ENCODE data around the gene ALCAM. TPM values are rescaled to one million over a fixed set of nuclear protein-coding genes. Genes with fewer than 3 reads are reported as not detected.

Gene ALCAM
- total RNA-seq, 2 donors from 2014 or later, result 26.5 to 57.2 TPM

DNA sequence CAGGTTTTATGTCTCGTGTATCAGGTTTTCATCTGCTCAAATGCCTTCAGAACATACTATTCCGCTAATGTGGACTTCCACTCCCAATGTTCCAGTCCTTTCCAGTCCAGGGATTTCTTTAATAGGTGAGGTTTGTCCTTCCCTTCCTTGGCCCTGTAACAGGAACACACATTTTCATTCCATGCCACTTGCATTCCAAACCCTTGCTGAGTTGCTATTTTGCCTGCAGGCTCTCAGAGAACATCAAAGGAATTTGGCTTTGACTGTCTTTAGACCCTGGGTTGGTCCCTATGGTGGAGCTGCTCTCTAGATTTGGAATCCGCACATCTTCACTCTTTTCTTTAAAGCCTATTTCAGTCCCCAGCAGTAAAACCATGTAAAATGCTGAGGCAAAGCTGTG, 12.3 kb upstream of the ALCAM start:
- intact Hi-C loops (cut with DNase I), result no loop called here
- no peak for DNase-seq (ENCODE audit: low spot score)

DNA sequence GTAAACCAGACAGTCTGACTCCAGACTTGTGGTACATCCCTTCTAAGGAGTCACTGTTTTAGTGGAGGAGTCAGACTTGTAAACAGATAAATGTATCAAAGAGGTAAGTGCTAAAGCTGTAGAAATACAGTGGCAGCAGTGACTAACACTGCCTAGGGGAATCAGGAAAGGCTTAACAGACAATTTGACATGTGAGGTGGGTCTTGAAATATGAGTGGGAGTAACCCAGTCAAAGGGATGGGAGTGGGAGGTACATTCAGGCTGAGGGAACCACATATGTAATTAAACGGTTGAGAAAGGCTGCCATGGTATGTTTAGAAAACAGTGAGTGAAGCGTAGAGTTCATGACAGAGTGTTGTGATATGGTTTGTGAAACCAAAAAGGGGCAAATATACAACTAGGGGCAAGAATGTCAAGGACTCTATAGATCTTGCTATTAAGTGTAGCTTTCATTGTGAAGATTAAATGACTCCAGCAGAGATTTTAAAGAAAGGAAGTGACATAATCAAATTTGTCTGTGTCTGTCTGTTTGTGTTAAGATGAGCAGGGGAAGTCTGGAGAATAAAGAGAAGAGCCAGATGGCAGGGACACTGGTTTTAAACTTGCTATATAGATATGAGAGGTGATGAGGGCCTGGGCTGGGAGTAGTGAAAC, 11.2 kb upstream of the ALCAM start:
- DNase-seq (ENCODE audit: low spot score), result no peak
- intact Hi-C loops (cut with DNase I), result no loop called here

DNA sequence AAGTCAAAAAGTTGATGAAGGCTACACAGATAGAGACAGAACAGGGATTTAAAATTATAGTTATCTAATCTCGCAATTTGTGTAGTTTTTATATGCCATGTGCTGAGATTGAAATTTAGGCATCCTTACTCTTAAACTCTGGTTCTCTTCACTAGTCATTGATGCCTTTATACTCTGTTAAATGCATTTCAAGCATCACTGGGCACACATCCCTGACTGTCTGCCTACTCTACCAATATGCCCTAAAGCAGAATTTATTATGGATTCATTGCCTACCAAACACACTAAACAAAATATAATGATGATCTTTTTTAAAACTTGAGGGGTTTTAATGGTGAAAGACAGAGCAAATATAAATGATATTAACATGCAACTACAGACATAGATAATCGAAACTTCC, 10.3 kb upstream of the ALCAM start:
- no peak for DNase-seq (ENCODE audit: low spot score)
- intact Hi-C loops (cut with DNase I), result no loop called here

DNA sequence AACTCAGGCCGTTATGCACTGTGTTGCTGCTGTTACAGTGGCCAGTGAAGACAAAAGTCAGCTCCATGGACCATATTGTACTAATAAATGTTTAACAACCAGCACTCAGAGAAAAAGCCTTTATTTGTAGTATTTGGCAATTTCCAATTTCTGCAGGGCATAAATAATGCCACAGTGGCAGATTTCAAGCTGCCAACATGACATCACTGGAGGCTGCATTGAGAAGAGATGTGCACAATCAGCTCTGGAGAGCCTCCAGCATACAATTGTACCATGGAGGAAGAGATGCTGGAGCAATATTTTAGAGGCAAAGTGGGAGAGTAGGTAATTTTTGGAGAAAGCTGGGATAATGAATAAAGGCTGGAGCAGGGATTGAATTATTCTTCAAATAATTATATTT, 9.7 kb upstream of the ALCAM start:
- intact Hi-C loops (cut with DNase I), result no loop called here
- DNase-seq (ENCODE audit: low spot score), result no peak

DNA sequence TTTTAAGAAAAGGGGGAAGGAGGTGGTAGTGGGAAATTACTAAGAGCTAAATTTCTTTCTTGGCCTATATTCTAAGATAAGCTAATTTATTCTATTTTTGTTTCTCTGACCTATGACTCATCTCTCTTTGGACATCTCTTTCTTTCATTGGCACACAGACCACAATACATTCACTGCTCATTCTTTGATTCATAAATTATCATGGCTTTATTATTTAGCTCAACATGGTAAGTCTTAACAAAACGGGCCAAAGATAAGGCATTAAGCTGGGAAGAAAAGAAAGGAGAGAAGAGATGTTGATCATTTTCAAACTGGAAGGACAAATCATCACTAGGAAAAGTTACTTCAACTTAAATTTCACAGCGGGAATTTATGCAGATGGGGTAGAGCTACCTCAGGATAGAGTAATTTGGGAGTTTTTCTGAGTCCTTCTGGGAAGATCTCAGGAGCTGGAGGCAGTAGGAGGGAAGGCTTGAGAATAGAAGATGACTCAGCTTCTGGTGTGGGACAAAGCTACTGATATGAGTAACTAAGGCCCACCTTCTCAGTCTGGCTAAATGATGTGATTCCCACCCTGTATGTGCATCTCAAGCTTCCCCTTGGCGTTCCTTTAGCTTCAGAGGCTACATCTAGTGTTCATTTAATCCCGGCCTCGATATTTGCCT, 7.5 kb upstream of the ALCAM start:
- no peak for DNase-seq (ENCODE audit: low spot score)
- intact Hi-C loops (cut with DNase I), result no loop called here

DNA sequence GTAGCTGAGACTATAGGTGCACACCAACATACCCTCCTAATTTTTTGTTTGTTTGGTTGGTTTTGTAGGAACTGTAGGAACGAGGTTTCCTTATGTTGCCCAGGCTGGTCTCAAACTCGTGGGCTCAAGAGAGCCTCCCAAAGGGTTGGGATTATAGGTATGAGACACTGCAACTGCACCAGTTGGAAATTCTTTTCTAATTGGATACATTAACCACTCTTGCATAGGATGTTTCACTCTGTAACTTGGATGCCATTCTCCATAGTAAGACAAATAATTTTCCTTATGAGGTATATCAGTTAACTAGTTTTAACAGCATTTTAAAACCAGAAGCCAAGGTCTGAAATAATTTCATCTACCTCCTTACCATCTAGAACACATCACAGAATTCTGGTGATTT, 6.7 kb upstream of the ALCAM start:
- intact Hi-C loops (cut with DNase I), result loop anchor here in 1 of 2 donors (10.0 kb wide), 1 partner anchor 995 kb away; no protein-coding TSS in a partner anchor
- no peak for DNase-seq (ENCODE audit: low spot score)

DNA sequence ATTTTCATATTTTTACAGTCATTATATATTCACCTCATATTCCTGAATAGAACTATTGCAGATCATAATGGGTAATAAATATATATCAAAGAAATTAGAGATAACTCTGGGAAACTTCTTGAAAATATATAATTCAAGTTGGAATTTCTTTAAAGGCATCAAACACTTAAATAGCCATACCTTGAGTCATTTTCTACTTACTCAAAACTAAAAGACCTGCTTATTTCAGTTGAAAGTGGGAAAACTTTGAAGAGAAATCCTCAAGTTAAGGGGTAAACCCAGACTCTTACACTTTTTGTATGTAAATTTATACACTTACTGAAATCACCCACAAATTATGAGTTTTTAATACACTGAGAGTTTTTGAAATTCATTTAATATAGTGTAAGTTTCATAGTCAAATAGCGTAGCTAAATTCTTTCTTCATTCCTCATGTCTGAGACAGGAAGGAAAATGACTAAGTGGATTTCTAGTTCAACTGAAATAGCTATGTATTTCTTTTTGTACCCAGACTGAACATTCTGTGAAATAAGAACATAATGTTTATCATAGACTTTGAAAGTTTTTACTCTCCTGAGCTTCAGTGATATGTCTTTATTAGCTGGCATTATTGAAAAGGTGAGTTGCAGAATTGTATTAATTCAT, 4.6 kb upstream of the ALCAM start:
- DNase-seq (ENCODE audit: low spot score), result no peak
- intact Hi-C loops (cut with DNase I), result loop anchor here in 1 of 2 donors (10.0 kb wide), 1 partner anchor 993 kb away; no protein-coding TSS in a partner anchor

DNA sequence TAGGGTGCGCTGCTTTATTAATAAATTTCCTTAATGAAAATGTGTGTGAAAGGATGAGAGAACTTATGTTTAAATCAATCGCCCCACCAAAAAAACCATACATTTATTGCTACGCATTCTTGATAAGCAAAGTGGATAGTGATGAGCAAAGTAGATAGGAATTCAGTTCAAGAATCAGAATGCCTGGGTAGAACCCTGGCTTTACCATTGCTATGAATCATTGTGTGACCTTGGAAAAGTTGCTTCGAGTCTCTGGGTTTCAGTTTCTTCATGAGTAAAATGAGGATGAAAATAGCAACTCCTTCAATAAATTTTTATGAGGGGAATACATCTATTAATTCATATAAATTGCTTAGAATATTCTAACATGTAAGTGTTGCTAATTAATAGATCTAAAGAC, 2.6 kb upstream of the ALCAM start:
- no peak for DNase-seq (ENCODE audit: low spot score)
- intact Hi-C loops (cut with DNase I), result loop anchor here in 1 of 2 donors (10.0 kb wide), 1 partner anchor 991 kb away; no protein-coding TSS in a partner anchor

DNA sequence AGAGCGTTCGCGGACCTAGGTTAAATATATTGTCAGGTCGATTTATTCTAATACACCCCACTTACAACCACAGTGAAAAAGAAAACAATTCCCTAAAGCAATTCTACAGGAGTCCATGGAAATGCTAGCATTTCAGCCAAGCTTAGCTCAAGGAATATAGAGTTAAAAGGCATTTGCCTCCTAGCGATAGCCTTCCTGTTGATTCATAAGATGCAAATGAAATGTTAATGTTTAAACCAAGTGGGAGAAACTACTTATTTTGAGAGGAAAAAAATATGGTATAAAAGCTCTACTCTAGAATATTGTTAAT, 1.7 kb upstream of the ALCAM start:
- DNase-seq (ENCODE audit: low spot score), result no peak
- intact Hi-C loops (cut with DNase I), result loop anchor here in 1 of 2 donors (10.0 kb wide), 1 partner anchor 990 kb away; no protein-coding TSS in a partner anchor

DNA sequence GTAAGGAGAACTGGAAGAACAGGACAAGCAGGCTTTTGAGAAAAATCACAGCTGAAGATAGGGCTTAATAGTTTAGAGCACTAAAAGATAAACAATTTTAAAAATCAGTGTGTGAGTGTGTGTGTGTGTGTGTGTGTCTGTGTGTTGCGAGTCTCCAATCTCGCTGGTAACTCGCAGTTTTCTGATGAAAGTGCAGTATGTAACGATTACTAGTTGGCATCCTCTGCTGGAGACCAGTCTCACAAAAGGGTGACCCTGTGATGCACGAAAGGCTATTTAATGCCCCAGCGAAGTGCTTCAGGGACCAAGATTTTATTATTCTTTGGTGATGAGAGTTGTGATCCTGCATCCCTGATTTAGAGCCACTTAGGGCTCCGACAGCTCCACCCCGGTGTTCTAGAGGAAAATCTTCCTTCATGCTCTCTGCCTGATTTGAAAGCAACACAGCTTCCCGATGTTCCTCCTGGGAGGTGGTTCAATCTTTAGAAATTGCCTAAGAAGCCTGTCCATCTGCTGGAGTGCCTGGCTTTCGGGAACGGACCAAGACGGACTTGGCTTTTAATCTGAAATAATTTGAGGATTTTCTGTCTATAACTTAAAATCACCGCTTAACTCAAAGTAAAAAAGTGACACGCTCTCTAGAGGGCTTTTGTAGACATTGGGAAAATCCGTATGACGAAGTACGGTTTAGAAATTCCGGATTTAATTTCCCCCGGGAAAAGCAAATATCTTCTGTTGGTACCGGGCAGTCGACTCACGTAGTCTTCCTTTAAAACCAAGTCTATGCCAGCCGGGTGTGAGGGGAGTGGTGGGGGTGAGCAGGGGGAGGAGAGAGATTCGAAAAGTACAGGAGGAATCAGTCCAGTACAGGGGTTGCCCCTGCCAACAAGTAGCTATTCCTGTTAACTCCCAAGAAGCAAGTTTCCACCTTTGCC, 1.1 kb upstream of the ALCAM start:
- no peak for DNase-seq (ENCODE audit: low spot score)
- intact Hi-C loops (cut with DNase I), result loop anchor here in 1 of 2 donors (10.0 kb wide), 1 partner anchor 989 kb away; no protein-coding TSS in a partner anchor

DNA sequence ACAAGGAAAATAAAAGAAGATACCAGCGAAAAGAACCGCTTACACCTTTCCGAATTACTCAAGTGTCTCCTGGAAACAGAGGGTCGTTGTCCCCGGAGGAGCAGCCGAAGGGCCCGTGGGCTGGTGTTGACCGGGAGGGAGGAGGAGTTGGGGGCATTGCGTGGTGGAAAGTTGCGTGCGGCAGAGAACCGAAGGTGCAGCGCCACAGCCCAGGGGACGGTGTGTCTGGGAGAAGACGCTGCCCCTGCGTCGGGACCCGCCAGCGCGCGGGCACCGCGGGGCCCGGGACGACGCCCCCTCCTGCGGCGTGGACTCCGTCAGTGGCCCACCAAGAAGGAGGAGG, 325 bp downstream of the ALCAM start:
- intact Hi-C loops (cut with DNase I), result loop anchor here in 1 of 2 donors (10.0 kb wide), 1 partner anchor 988 kb away; no protein-coding TSS in a partner anchor
- DNase-seq (ENCODE audit: low spot score), result peak; percentile 84

DNA sequence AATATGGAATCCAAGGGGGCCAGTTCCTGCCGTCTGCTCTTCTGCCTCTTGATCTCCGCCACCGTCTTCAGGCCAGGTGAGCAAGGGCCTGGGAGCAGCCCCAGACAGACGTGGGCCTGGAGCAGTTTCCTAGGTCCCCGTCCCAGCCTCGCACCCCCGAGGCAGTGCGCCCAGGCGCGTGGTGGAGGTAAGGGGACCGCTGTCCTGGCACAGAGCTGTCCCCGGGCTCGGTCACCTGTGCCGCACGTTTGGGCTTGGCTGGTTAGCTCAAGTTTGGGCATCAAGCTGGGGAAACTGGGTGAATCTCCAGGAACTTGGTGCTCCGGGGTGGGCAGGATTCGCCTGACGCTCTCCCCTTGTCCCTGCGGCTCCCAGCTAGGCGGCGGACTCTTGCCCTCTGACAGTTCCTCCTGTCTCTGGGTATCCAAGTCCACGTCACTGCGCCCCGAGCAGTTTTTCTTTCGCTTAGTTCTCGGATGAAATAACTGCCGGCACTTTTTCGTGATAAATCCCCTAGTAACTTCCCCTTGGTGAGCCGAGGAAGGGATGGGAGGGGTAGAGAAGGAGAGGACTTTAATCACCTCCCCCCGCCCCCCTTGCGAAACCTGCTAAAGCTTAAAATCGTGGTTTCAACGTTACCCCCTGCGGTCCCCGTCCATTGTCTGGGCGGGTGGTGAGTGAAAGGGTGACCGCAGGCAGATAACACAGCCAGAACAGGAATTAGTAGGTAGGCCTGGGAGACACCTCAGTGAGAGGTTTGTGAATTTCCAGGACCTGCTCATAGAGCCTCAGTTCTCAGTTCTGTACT, 901 bp downstream of the ALCAM start:
- DNase-seq (ENCODE audit: low spot score), result peak; percentile 91
- intact Hi-C loops (cut with DNase I), result loop anchor here in 1 of 2 donors (10.0 kb wide), 1 partner anchor 987 kb away; no protein-coding TSS in a partner anchor

DNA sequence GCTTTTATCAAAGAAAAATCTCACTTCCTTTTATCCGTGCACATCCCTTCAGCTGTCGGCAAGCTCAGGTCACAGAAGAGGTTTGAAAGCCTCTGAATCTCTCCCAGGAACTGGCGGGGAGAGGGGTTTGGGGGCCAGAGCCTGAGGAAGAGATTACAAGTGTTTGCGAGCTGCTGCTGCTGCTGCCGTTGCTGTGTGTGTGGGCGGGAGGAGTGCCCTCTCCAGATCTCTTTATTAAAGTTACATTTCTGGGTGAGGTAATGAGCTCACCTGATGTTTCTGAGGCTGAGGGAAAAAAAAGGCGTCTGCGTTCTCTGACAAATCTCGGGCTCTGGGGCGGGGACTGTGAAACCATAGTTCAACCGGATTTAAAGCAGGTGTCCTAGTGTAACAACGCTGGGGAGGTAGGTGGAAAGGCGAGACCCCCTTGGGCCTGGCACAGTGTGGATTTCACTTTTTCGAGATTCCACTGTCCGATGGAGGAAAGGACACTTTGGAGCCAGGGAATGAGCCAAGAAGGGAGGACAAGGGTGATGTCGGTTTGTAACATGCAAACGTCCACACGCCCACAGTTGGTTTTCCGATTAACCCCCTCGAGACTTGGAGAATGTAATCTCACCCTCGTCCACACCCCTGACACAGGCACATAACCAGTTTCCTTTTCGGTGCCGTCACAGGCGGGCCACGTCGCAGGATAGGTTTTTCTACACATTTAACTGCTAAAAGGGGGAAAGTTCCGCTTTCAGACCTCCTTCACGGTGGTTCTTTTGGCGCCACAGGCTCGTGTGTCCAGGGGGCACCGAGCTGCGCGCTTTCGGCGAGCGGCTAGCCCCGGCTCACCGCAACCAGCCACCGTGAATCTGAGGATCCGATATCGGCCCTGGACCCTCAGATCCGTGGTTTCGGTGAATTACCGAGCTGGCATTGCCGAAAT, 2.1 kb downstream of the ALCAM start:
- DNase-seq (ENCODE audit: low spot score), result peak; percentile 81
- intact Hi-C loops (cut with DNase I), result loop anchor here in 1 of 2 donors (10.0 kb wide), 1 partner anchor 986 kb away; no protein-coding TSS in a partner anchor

DNA sequence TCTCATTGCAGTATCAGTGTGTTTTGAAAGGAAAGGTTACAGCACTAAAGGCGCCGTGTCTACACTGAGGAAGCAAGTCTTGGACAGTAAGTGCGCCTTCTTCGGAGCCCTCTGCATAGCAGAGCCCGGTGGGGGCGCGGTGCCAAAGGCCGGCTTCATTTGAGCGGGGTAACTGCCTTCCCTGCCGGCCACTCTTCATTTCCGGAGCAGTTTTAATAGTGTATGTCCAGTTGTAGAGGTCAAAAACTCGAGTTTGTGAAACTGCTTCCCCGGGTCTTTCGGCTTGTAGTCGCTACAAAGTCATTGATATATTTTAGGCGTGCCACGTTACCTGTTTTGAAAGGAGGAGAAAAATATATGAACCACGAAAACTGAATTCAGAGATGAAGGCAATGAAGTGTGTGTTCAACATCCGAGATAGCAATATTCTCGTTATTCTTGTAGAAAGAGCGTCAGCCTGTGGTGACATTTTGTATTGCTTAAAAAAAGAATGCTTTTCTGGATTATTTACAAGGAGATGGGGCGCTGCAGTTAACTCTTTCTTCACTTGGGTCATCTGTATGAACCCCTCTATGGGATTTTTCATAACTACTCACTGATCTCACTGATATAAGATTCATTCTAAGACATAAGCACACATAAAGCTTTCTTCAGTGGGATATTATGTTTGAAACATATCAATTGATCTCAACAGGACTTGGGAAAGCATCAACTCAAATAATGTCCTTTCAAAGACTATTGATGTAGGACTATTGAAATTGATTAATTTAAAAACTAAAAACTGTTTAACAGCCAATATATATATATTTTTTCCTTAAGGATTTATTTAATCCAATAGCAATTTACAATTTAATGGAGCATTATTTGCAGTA, 3.0 kb downstream of the ALCAM start:
- intact Hi-C loops (cut with DNase I), result loop anchor here in 1 of 2 donors (10.0 kb wide), 1 partner anchor 985 kb away; no protein-coding TSS in a partner anchor
- DNase-seq (ENCODE audit: low spot score), result peak; percentile 87

DNA sequence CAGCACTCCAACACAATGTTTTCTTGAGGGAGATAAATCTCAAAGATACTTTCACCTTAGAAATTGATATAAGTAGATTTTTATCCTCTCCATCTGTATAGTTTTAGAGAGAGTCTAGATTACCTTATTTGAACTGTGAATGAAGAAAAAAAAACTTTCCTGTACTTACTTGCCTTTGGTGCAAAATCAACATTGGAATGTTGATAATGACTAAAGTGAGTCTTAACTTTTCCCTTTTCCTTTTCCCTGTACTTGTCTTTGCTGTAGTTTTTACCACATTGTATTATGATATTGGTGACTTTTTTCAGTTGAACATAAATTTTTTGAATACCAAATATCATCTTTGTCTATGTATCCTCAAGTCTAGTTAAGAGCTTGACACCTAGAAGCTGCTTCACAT, 6.7 kb downstream of the ALCAM start:
- intact Hi-C loops (cut with DNase I), result no loop called here

DNA sequence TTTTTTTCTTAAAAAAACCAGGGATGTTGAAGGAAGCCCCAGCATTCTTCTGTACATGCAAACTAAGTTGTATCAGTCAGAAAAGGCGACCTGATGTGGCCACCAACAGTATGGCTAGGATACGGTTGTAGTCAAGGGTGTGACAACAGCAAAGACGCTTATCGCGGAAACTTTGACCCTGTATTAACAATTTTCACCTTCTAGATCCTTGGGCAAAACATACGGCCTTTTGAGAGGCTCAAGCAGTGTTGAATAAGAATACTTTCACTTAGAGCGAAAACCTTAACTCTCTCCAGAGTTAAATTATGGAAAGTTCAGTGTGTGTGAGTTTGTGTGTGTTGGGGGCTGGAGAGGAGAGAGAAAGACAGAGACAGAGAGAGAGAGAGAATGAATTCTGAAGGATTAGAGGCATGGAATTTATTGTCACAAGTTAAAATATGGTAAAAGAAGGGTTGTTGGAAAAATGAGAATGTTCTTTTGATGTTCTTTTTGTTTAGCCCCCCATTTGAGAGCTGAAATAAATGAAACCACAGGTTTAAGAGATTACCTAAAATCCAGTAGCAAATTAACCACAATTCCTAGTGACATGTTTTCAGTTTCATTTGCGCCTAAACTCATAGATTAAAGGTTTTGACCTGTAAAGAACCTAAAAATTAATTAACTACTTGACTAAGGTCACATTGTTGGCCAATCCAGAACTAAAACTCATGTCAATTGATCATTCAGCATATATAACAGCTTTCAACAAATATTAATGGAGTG, 9.2 kb downstream of the ALCAM start:
- intact Hi-C loops (cut with DNase I), result no loop called here
- no peak for DNase-seq (ENCODE audit: low spot score)

More for the DNA sequence above, 6.7 kb downstream of the ALCAM start:
- DNase-seq (ENCODE audit: low spot score), result no peak
